Nephron progenitor cell (in vitro differentiated cells): Measurements from ENCODE around the gene FAIM2.

Experiments used
- DNase-seq: peaks from one replicate; pipeline ENCODE4 v3.0.0; 2021
- H3K27ac Mint-ChIP-seq: 2 replicates; pipeline ENCODE4 v1.8.0; 2021; ENCODE audit warnings: mild to moderate bottlenecking, moderate library complexity, mixed read lengths
- H3K27me3 Mint-ChIP-seq: 2 replicates; pipeline ENCODE4 v1.8.0; 2021; ENCODE audit warnings: mild to moderate bottlenecking, low read depth, mixed read lengths; ENCODE audit not compliant: poor library complexity
- H3K36me3 Mint-ChIP-seq: 2 replicates; pipeline ENCODE4 v1.8.0; 2021; ENCODE audit warnings: low read depth, mixed read lengths
- H3K4me1 Mint-ChIP-seq: 2 replicates; pipeline ENCODE4 v1.8.0; 2021; ENCODE audit warnings: mixed read lengths
- H3K4me3 Mint-ChIP-seq: 2 replicates; pipeline ENCODE4 v1.8.0; 2021; ENCODE audit warnings: mild to moderate bottlenecking, moderate library complexity, mixed read lengths
- H3K9me3 Mint-ChIP-seq: 2 replicates; pipeline ENCODE4 v1.8.0; 2021; ENCODE audit warnings: mild to moderate bottlenecking, moderate library complexity, mixed read lengths
- TF ChIP-seq, protein P1 (sequence below): fragments of 200-600 bp; sonication (generic); IDR thresholded peaks from 2 replicates; pipeline ENCODE4 v1.5.0; 2021; ENCODE audit warnings: antibody characterized with exemption

The FAIM2 gene

DNA sequence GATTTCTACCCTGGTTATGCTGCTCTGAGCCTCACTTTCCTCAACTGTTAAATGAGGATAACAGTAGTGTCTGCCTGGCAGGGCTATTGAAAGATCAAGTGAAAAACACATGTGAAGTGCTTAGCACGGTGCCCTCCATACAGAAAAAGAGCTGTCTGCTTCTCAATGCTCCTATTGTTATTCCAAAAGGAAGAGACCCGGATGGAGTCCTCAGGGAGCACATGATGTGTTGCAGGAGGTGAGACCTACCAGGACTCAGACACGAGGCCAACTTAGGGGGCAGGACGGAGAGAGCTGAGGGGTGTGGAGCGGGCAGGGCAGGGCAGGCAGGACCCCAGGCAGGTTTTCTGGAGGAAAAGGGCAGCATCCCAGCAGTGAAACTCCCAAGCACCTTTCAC lies 8.9 kb downstream of the FAIM2 start:
- Mint-ChIP-seq H3K4me3 (no peak overlapping the region), H3K27ac (no peak overlapping the region), H3K27me3 (peaks cover 18% of the 10 kb centered on the region), H3K36me3 (no peaks in the 10 kb centered on the region), H3K4me1 (peaks cover 74% of the 10 kb centered on the region), H3K9me3 (no peaks in the 10 kb centered on the region)
- TF ChIP-seq, protein P1, sequence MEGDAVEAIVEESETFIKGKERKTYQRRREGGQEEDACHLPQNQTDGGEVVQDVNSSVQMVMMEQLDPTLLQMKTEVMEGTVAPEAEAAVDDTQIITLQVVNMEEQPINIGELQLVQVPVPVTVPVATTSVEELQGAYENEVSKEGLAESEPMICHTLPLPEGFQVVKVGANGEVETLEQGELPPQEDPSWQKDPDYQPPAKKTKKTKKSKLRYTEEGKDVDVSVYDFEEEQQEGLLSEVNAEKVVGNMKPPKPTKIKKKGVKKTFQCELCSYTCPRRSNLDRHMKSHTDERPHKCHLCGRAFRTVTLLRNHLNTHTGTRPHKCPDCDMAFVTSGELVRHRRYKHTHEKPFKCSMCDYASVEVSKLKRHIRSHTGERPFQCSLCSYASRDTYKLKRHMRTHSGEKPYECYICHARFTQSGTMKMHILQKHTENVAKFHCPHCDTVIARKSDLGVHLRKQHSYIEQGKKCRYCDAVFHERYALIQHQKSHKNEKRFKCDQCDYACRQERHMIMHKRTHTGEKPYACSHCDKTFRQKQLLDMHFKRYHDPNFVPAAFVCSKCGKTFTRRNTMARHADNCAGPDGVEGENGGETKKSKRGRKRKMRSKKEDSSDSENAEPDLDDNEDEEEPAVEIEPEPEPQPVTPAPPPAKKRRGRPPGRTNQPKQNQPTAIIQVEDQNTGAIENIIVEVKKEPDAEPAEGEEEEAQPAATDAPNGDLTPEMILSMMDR, result no peak
- DNase-seq, result no peak

DNA sequence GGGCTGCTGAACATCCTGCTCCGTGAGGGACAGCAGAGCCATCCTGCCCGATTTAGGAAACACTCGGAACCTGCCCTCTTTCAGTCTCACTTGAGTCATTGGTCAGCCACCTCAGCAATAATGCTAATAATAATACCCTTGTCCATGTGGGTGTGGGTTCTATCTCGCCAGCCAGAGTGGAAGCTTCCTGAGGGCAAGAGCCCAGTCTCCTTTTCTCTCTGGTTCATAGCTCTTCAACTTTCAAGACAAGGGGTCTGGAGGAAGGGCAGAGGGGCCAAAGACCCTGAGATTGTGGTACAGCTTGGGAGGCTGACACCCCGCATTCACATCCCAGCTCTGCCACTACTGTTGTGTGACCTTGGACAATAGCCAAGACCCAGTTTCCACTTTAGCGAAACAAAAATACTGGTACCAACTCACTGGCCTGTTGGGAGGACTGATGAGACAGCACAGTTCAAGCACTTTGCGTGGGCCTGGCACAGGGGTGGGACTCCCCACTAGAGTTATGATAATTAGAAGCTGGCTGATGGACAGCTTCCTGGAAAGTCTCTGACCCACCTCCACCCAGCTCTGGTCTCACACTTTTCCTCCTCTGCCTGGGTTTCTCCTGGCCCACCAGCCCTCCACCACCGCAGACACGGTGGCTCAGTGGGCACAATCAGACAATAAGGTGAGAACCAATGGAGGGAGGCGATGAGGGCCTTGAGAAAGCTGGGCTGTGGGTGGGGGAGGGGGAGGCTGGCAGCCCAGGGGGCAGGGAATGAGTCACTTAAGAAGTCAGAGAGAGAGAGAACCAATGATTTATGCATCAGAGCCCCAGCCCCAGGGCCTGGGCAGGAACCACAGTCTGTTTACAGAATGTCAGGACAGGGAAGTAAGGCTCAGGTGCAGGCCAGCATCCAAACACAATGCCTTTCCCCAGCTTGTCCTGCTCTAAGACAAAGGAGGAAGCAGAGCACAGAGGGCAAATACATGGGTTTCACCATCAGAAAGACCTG lies 9.6 kb downstream of the FAIM2 start:
- no peak overlapping the region for H3K27ac Mint-ChIP-seq
- DNase-seq, result no peak
- H3K27me3 Mint-ChIP-seq, result peaks cover 18% of the 10 kb centered on the region
- TF ChIP-seq, protein P1, result no peak
- peaks cover 67% of the 10 kb centered on the region for H3K4me1 Mint-ChIP-seq
- no peaks in the 10 kb centered on the region for H3K36me3 Mint-ChIP-seq
- no peak overlapping the region for H3K4me3 Mint-ChIP-seq
- no peaks in the 10 kb centered on the region for H3K9me3 Mint-ChIP-seq

DNA sequence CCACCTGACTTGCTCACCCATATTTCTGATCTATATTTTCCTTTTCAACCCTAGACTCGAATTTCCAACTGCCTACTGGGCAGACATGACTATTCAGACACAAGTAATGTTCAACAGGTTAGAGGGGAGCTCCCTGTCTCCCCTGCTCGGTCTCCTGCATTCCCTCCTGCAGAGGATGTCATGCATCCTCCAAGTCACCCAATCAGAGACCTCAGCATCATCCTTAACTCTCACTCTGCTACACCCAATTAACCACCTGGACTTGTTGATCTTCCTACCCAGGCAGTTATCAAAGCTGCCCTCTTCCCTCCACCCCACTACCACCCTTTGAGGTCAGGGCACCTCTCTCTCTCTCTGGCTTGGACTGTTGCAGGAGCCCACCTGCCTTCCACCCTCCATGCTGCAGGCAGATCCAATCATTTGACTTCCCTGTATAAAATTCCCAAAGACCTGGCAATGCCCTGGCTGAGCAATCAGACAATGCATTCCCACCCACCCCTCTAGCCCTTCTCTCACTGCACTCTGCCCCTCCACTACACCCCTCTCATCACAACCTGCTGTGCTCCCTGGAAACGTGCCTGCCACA lies 10.9 kb downstream of the FAIM2 start:
- TF ChIP-seq, protein P1, result no peak
- Mint-ChIP-seq H3K4me1 (peaks cover 63% of the 10 kb centered on the region), H3K27ac (no peak overlapping the region), H3K36me3 (no peaks in the 10 kb centered on the region), H3K4me3 (no peak overlapping the region), H3K27me3 (peaks cover 18% of the 10 kb centered on the region), H3K9me3 (no peaks in the 10 kb centered on the region)
- no peak for DNase-seq

DNA sequence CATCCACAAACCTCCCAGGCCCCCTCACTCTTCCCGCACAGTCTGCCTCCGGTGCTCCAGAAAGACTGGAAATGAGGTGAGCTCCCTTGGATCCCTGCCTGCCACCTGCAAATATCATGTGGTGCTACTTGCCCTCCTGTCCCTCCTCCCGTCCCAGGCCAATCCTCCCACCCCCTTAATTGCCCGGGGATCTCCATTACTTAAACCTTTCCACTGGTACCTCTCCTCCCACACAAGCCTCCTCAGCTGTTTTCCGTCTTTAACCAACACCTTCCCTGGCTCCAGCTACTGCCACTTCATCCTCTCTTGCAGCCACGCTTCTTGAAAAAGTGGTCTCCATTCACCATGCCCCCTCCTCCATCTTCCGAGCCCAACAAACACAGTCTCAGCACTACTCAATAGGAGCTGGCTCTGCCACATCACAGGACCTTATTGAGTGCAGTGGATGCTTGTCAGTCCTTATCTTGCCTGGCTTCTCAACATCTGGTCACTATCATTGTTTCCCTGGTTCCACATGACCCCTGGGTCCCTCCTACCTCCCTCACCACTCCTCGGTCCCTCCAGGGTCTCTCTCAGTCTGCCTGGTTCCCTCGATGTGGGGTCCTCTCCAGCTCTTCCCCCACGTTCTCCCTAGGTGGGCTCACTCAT lies 11.5 kb downstream of the FAIM2 start:
- TF ChIP-seq, protein P1, result no peak
- H3K27ac Mint-ChIP-seq, result peak overlapping the region; percentile 0
- H3K4me1 Mint-ChIP-seq, result peaks cover 68% of the 10 kb centered on the region
- H3K36me3 Mint-ChIP-seq, result no peaks in the 10 kb centered on the region
- peak overlapping the region; percentile 1 for H3K4me3 Mint-ChIP-seq
- no peaks in the 10 kb centered on the region for H3K9me3 Mint-ChIP-seq
- H3K27me3 Mint-ChIP-seq, result peaks cover 18% of the 10 kb centered on the region
- no peak for DNase-seq

DNA sequence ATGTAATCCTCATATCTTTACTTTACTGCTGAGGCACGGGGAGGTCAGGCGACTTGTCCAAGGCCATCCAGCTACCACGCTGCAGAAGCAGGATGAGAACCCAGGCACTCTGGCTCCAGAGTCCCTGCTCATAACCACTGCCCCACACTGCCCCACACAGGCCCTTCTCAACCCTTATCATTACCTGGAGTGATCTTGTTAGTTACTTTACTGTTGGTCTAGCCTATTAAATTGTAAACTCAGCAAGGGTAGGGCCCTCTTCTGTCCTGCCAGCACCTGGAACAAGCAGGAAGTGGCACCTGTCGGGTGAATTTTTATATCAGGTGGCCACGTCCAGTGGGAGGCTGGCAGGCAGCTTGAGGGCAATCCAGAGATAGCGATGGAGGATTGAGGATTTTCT lies 12.2 kb downstream of the FAIM2 start:
- Mint-ChIP-seq H3K27ac (no peak overlapping the region), H3K4me1 (peaks cover 76% of the 10 kb centered on the region), H3K27me3 (peaks cover 18% of the 10 kb centered on the region), H3K4me3 (no peak overlapping the region), H3K9me3 (no peaks in the 10 kb centered on the region), H3K36me3 (no peaks in the 10 kb centered on the region)
- TF ChIP-seq, protein P1, result no peak
- no peak for DNase-seq
